Endothelial cell of umbilical vein (primary cell): ENCODE data around the gene SDCCAG8.

Experiments
- EZH2 ChIP-seq: IDR thresholded peaks from 2 replicates; pipeline ENCODE4 v1.6.1; 2012; ENCODE audit warnings: borderline replicate concordance, low read depth, mild to moderate bottlenecking, moderate library complexity, low read length, inconsistent platforms; ENCODE audit not compliant: severe bottlenecking
- MYC ChIP-seq: IDR thresholded peaks from one replicate; pipeline ENCODE4 v1.6.1; 2011; ENCODE audit warnings: mild to moderate bottlenecking, low read depth, low read length
- POLR2A ChIP-seq: IDR thresholded peaks from 2 replicates; pipeline ENCODE4 v1.6.1; 2012; ENCODE audit warnings: low read depth, mild to moderate bottlenecking, control low read depth, low read length
- POLR2AphosphoS5 ChIP-seq: IDR thresholded peaks from 2 replicates; pipeline ENCODE4 v1.6.1; 2012; ENCODE audit warnings: low read depth, mild to moderate bottlenecking, control low read depth, low read length, moderate library complexity; ENCODE audit not compliant: insufficient read depth
- TF ChIP-seq, protein P1 (sequence below), 2 donors: IDR thresholded peaks; 1 replicate in 1 of 2; 2 replicates in 1 of 2; pipeline ENCODE4 v1.5.1; 2011; ENCODE audit warnings: low read length in 2 of 2, mild to moderate bottlenecking in 2 of 2, moderate library complexity in 2 of 2, control low read depth in 1 of 2, inconsistent platforms in 1 of 2, low read depth in 1 of 2; ENCODE audit not compliant: insufficient read depth in 1 of 2; ENCODE audit errors: extremely low read depth in 1 of 2

DNA sequence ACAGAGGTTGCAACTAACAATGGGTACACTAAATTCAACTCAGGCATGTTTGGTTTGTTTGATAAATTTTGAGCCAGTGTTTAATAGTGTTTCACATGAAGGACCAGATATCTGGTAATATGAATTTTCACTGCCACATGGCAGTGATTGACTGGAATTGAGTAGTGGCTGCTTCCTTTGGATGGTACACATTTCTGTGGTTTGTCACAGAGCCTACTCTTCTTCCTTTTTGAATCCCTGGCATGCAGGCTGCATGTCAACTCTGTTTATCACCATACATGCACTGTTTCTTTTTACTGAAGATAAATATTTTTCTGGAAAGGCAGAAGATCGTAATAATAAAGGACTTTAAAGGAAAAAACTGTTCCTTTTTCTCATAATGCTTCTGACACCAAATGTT, 35.5 kb downstream of the SDCCAG8 start:
- TF ChIP-seq, protein P1, sequence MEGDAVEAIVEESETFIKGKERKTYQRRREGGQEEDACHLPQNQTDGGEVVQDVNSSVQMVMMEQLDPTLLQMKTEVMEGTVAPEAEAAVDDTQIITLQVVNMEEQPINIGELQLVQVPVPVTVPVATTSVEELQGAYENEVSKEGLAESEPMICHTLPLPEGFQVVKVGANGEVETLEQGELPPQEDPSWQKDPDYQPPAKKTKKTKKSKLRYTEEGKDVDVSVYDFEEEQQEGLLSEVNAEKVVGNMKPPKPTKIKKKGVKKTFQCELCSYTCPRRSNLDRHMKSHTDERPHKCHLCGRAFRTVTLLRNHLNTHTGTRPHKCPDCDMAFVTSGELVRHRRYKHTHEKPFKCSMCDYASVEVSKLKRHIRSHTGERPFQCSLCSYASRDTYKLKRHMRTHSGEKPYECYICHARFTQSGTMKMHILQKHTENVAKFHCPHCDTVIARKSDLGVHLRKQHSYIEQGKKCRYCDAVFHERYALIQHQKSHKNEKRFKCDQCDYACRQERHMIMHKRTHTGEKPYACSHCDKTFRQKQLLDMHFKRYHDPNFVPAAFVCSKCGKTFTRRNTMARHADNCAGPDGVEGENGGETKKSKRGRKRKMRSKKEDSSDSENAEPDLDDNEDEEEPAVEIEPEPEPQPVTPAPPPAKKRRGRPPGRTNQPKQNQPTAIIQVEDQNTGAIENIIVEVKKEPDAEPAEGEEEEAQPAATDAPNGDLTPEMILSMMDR (IDR thresholded peaks at IDR 0.05; ENCODE audit: extremely low read depth in 1 of 2, insufficient read depth in 1 of 2, low read depth in 1 of 2, low read length in 2 of 2): no peak
- no peak for TF ChIP-seq POLR2A
- no peak for TF ChIP-seq EZH2
- TF ChIP-seq MYC: no peak
- TF ChIP-seq POLR2AphosphoS5: no peak
